NCI-H2171 (cell line): ENCODE data around the gene RNF40.
"Not testable (repeated sequence)": the region's sequence is repeated elsewhere in the genome, so short reads cannot be mapped to it uniquely, and the experiment has no call there.

ENCODE experiments used
- DNase-seq: peaks from one replicate; lab custom pipeline; 2025; lab: John Stamatoyannopoulos, UW

RNF40 gene

GRCh38 chr16:30782486-30783279 lies 20.6 kb downstream of the RNF40 start:
- DNase-seq, result no peak

GRCh38 chr16:30783280-30784109 lies 21.4 kb downstream of the RNF40 start:
- no peak for DNase-seq

- DNase-seq, result no peak
These were observed 22.1 kb downstream of the RNF40 start for GRCh38 chr16:30784215-30784614.

- DNase-seq, result no peak
These were observed 23.3 kb downstream of the RNF40 start for GRCh38 chr16:30785126-30786106.

- peak; percentile 7 for DNase-seq
These were observed 24.2 kb downstream of the RNF40 start for GRCh38 chr16:30786115-30786935.

GRCh38 chr16:30786936-30787612 lies 25.0 kb downstream of the RNF40 start, which contains the start of gene ZNF629:
TSS of gene ZNF629 (minus strand) at chr16:30787205. CDS start at chr16:30784482, 2,723 bp downstream.
- peak; percentile 79 for DNase-seq

GRCh38 chr16:30787613-30788378 lies 25.7 kb downstream of the RNF40 start:
- no peak for DNase-seq

GRCh38 chr16:30793508-30794069 lies 31.5 kb downstream of the RNF40 start:
- no peak for DNase-seq

GRCh38 chr16:30794634-30795033 lies 32.5 kb downstream of the RNF40 start:
- DNase-seq, result no peak

- no peak for DNase-seq
These were observed 35.7 kb downstream of the RNF40 start for GRCh38 chr16:30797670-30798309.

- DNase-seq, result no peak
These were observed 40.8 kb downstream of the RNF40 start for GRCh38 chr16:30802936-30803335.

- DNase-seq, result no peak
These were observed 42.9 kb downstream of the RNF40 start for GRCh38 chr16:30805056-30805369.

- peak; percentile 73 for DNase-seq
These were observed 43.4 kb downstream of the RNF40 start for GRCh38 chr16:30805370-30806169.

- no peak for DNase-seq
These were observed 46.0 kb downstream of the RNF40 start for GRCh38 chr16:30808146-30808545.

GRCh38 chr16:30808890-30809426 lies 46.8 kb downstream of the RNF40 start:
- DNase-seq, result not testable (repeated sequence)

GRCh38 chr16:30809675-30810074 lies 47.6 kb downstream of the RNF40 start:
- not testable (repeated sequence) for DNase-seq

- DNase-seq, result no peak
These were observed 51.7 kb downstream of the RNF40 start for GRCh38 chr16:30813821-30814189.

- no peak for DNase-seq
These were observed 54.6 kb downstream of the RNF40 start for GRCh38 chr16:30816769-30817168.
